GM19035 (cell line): ENCODE results near the gene ALG1L2.
"Not testable (repeated sequence)": the region's sequence is repeated elsewhere in the genome, so short reads cannot be mapped to it uniquely, and the experiment has no call there.

Source experiments
- ATAC-seq: cut with Tn5 transposase; IDR thresholded peaks from one replicate; pipeline ENCODE4 v1.9.1; 2021; ENCODE audit not compliant: unreplicated experiment

The ALG1L2 gene

GRCh38 chr3:130122891-130123775 lies 41.5 kb downstream of the ALG1L2 start:
- not testable (repeated sequence) for ATAC-seq

- not testable (repeated sequence) for ATAC-seq
These were observed 43.8 kb downstream of the ALG1L2 start for GRCh38 chr3:130125406-130125805.

GRCh38 chr3:130136337-130136736 lies 54.7 kb downstream of the ALG1L2 start:
- not testable (repeated sequence) for ATAC-seq

GRCh38 chr3:130137685-130138084 lies 56.1 kb downstream of the ALG1L2 start:
- not testable (repeated sequence) for ATAC-seq

- ATAC-seq: not testable (repeated sequence)
These were observed 57.4 kb downstream of the ALG1L2 start for GRCh38 chr3:130138992-130139391.

- ATAC-seq: not testable (repeated sequence)
These were observed 59.1 kb downstream of the ALG1L2 start for GRCh38 chr3:130140756-130141155.

GRCh38 chr3:130143648-130144327 lies 62.2 kb downstream of the ALG1L2 start:
- not testable (repeated sequence) for ATAC-seq

- ATAC-seq: not testable (repeated sequence)
These were observed 62.7 kb downstream of the ALG1L2 start for GRCh38 chr3:130144328-130144650.

GRCh38 chr3:130145456-130145855 lies 63.8 kb downstream of the ALG1L2 start:
- ATAC-seq: not testable (repeated sequence)

- ATAC-seq: not testable (repeated sequence)
These were observed 64.8 kb downstream of the ALG1L2 start for GRCh38 chr3:130146465-130146864.
